BLaER1 (cell line): ENCODE measurements around the gene OR2V2.
A peak's percentile ranks its signal among the peaks of the same experiment; 100 is the strongest.

ENCODE experiments used
- H3K27ac ChIP-seq: shearing (Covaris generic); formaldehyde crosslinking; 2 replicates; pipeline ENCODE4 v1.8.1; 2022
- H3K27me3 ChIP-seq: shearing (Covaris generic); formaldehyde crosslinking; 2 replicates; pipeline ENCODE4 v1.8.1; 2022
- H3K36me3 ChIP-seq: shearing (Covaris generic); formaldehyde crosslinking; 2 replicates; pipeline ENCODE4 v1.8.1; 2022
- H3K4me1 ChIP-seq: shearing (Covaris generic); formaldehyde crosslinking; 2 replicates; pipeline ENCODE4 v1.8.1; 2022
- H3K4me2 ChIP-seq: shearing (Covaris generic); formaldehyde crosslinking; 2 replicates; pipeline ENCODE4 v1.8.1; 2022
- H3K4me3 ChIP-seq: shearing (Covaris generic); formaldehyde crosslinking; 2 replicates; pipeline ENCODE4 v1.8.1; 2022
- H3K9ac ChIP-seq: shearing (Covaris generic); formaldehyde crosslinking; 2 replicates; pipeline ENCODE4 v1.8.1; 2022
- H3K9me3 ChIP-seq: shearing (Covaris generic); formaldehyde crosslinking; 2 replicates; pipeline ENCODE4 v1.8.1; 2022
- H4K20me1 ChIP-seq: shearing (Covaris generic); formaldehyde crosslinking; 2 replicates; pipeline ENCODE4 v1.8.1; 2022
- Cebpa-rat ChIP-seq: shearing (Covaris generic); IDR thresholded peaks from 2 replicates; pipeline ENCODE4 v1.8.1; 2022

OR2V2 gene

DNA sequence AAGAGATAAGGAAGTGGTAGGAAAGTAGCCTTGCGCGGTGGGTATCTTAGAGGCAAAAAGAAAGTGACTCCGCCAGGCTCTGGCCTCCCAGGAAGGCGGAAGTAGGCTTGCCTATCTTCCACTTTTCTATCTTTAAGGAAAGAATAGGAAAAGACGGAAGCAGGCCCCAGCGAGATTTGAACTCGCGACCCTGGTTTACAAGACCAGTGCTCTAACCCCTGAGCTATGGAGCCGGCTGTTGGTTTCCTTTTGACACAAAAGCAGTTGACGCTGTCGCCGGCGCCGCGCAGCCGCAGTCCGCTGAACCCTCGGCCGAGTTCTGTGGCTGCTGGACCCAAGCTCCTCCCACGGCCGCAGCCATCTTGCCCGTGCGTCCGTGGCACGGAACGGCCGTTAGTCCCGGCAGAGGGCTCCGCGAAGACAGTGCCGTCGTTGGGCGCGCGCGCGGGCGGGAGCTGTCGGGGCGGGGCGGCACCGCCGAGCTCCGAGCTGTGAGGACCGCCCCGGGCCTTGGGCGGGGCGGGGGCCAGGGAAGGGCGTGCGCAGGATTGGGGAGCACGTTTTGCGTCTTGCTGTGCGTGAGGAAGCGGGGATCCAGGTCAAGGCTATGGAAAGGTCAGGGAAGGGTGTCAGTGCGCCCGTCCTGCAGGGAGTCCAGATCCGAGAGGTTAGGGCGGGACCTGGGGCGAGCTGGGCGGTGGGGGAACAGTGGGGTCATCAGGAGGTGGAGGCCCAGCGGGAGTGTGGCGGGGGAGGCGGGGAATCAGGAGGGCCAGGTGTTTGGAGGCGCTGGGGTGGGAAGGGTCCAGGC is 44.3 kb downstream of the OR2V2 start:
- H3K9ac ChIP-seq, result peak overlapping the region; percentile 88
- H3K4me1 ChIP-seq, result peaks cover 31% of the 10 kb centered on the region
- H3K27ac ChIP-seq, result peak overlapping the region; percentile 89
- H4K20me1 ChIP-seq, result no peaks in the 10 kb centered on the region
- no peaks in the 10 kb centered on the region for H3K9me3 ChIP-seq
- H3K36me3 ChIP-seq, result peaks cover 13% of the 10 kb centered on the region; the same call in 1 of the 2 replicates
- peak overlapping the region; percentile 87 for H3K4me3 ChIP-seq
- H3K27me3 ChIP-seq, result no peaks in the 10 kb centered on the region
- peak overlapping the region; percentile 99 for H3K4me2 ChIP-seq
- TF ChIP-seq Cebpa-rat, result no peak

DNA sequence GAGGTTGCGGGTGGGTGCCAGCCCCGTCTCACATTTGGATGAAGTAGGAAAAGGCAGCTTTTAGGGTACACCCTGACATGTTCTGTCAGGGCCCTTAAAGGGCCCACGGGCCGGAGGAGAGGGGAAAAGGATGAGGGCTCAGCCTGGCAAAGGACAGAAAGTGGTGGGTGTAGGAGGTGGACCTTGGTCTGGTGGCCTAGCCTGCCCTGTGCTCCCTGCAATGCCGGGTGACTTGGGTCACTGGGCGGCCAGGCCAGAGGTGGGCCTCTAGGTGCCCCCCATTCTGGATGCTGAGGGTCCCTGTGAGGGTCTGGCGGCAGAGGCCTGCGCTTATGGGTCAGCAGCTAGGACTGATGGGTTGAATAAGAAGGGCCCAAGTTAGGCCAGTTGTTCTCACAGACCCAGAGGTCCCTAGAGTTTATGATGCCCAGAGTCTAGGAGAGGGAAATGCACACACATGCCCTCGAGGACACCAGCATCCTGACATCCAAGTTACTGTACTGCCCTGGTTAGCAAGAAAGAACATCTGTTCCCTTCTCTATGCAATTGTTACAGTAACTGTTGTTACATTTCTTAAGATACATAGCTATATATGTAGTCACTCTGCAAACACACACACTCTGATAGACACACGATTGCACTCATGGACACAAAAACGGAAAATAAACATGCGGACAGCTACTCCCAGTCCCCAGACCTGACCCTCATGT is 45.1 kb downstream of the OR2V2 start:
- TF ChIP-seq Cebpa-rat, result no peak
- Histone ChIP-seq H3K4me2 (peak overlapping the region; percentile 99), H3K4me1 (peaks cover 32% of the 10 kb centered on the region), H3K9me3 (no peaks in the 10 kb centered on the region), H3K36me3 (peaks cover 13% of the 10 kb centered on the region; the same call in 1 of the 2 replicates), H4K20me1 (no peaks in the 10 kb centered on the region), H3K27me3 (no peaks in the 10 kb centered on the region), H3K4me3 (peak overlapping the region; percentile 87), H3K9ac (peak overlapping the region; percentile 88), H3K27ac (peak overlapping the region; percentile 89)

DNA sequence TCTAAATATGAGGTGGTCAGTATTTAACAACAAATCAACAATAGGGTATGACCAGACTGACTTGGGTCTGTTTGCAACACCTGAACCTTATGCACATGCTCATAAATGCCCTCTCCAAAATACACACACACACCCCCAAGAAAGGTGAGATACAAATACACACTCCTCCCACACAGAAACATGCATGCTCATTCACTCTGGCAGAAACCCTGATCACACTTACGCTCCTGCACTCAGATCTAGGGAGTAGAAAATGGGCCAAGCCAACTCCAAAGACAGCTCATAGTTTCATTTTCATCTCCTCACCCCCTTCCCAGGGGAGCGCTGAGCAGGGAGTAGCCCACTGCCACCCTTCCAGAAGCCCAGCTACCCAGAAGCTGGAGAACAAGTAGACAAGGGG is 46.3 kb downstream of the OR2V2 start:
- no peak for TF ChIP-seq Cebpa-rat
- Histone ChIP-seq H4K20me1 (no peaks in the 10 kb centered on the region), H3K4me3 (no peak overlapping the region), H3K27me3 (no peaks in the 10 kb centered on the region), H3K4me1 (peaks cover 41% of the 10 kb centered on the region), H3K9ac (no peak overlapping the region), H3K27ac (no peak overlapping the region), H3K4me2 (peak overlapping the region; percentile 99), H3K9me3 (no peaks in the 10 kb centered on the region), H3K36me3 (peaks cover 13% of the 10 kb centered on the region; the same call in 1 of the 2 replicates)

DNA sequence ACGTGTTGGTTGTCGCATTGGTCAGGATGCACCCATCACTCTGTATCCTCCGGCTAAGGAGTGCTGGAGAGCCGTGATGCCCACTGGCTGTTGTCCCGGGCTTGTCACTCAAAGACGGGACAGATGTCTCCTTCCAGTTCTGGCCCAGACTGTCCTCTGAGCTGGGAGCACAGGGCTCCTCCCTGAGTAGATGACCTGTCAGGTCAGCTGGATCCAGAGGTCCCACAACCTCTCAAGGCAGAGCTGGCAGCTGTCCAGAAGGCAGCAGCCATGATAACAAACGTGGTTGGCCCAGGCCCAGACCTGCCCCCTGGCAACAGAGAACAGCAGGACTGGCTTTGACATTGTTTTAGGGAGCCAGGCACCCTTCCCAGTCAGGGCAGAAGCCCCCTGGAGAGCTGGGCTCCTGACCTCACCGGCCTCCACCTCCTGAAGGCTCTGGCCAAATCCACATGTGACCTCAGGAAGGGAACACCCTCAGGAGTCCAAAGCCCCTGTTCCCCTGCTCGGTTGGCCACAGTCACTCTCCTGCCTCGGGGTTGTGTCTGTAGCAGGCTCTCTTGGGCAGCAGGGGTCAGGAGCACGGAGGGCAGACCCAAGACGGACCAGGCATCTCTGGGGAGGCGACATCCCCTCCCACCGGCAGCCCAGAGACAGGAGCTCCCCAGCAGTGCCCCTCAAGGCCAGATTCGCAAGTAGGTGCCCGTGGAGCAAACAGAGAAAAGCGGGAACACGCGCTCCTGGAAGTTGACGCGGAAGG is 47.3 kb downstream of the OR2V2 start:
- H4K20me1 ChIP-seq, result no peaks in the 10 kb centered on the region
- H3K27ac ChIP-seq, result no peak overlapping the region
- H3K9ac ChIP-seq, result no peak overlapping the region
- no peaks in the 10 kb centered on the region for H3K9me3 ChIP-seq
- H3K4me3 ChIP-seq, result no peak overlapping the region
- no peak overlapping the region for H3K4me2 ChIP-seq
- H3K36me3 ChIP-seq, result peaks cover 13% of the 10 kb centered on the region; the same call in 1 of the 2 replicates
- H3K27me3 ChIP-seq, result 0 out of 2 replicates have a peak, but pooled peaks cover 2% of the 10 kb centered on the region
- peaks cover 49% of the 10 kb centered on the region for H3K4me1 ChIP-seq
- TF ChIP-seq Cebpa-rat, result no peak

DNA sequence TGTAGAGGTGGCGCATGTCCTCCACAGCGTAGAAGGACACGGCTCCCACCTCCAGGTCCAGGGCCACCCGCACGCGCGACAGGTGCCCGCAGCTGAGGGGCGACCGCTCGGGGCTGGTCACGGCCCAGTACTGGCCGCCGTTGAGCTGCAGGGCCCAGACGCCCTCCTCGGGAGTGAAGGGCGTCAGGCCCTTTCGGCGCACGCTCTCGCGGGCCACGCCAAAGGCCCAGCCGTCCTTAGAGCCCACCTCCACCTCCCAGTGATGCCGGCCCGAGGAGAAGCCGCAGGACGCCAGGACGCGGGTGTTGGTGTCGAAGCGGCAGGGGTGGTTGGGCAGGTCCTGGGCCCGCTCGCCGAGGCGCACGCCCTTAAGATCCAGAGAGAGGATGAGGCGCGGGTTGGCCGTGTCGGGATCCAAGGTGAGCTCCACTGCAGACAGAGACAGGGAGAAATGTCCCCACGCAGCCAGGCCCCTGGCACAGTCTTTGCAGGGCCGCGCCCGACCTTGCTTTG is 47.9 kb downstream of the OR2V2 start:
- Histone ChIP-seq H3K27ac (no peak overlapping the region), H3K36me3 (peaks cover 13% of the 10 kb centered on the region; the same call in 1 of the 2 replicates), H4K20me1 (no peaks in the 10 kb centered on the region), H3K9me3 (no peaks in the 10 kb centered on the region), H3K27me3 (0 out of 2 replicates have a peak, but pooled peaks cover 3% of the 10 kb centered on the region), H3K4me2 (no peak overlapping the region), H3K4me1 (peaks cover 49% of the 10 kb centered on the region), H3K4me3 (no peak overlapping the region), H3K9ac (no peak overlapping the region)
- TF ChIP-seq Cebpa-rat, result no peak

DNA sequence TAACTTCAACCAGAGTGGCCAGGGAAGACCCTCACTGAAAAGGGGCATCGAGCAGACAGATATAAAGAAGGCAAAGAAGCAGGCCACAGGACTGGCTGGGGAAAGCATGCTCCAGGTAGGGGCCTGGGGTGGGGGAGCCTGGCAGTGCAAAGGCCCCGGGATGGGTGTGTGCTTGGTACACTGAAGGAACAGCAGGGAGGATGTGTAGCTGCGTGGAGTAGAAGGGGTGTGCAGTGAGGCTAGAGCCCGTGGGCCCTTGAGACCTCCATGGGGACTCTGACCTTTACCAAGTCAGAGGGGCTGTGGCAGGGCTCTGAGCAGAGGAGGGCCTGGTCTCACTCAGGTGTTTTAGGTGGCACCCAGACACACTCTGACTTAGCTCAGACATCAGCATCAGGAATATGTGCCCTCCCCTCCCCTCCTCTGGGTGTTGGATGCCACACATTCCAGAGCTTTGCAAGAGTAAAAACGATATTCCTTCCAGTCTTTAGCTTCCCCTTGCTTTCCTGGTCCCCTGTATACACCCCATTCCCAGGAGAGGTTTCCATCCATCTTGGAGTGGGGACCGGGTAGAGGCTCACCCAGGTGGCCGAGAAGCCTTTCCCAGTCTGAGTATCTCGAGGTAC is 50.1 kb downstream of the OR2V2 start:
- Histone ChIP-seq H3K27me3 (peaks cover 21% of the 10 kb centered on the region), H4K20me1 (no peaks in the 10 kb centered on the region), H3K27ac (no peak overlapping the region), H3K4me1 (peaks cover 46% of the 10 kb centered on the region), H3K36me3 (peaks cover 13% of the 10 kb centered on the region; the same call in 1 of the 2 replicates), H3K9ac (no peak overlapping the region), H3K4me2 (peak overlapping the region; percentile 48), H3K4me3 (no peak overlapping the region), H3K9me3 (no peaks in the 10 kb centered on the region)
- no peak for TF ChIP-seq Cebpa-rat

DNA sequence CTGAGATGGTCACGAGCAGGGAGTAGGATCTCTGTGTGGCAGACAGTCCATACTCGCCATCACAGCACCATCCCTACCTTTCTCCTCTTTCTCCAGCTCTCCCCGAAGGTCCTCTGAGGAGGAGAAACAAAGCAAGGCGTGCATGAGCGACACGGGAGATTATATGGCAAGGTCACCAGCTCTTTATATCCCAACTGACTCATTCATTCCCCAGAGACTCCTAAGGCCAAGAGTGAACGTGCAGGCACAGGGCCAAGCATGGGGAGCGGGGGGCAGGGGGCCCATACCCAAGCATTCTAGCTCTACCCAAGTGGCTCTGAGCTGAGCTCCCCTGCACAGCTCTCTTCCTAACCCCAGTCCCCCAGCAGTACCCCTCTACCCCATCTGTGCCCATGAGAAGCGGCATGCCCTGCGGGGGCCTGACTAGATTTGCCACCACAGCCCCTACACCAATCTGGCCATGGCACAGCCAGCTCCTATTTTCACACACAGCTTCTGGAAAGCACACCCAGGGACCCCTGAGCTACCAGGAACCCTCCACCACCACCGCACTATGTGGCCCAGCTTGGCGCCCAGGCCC is 50.8 kb downstream of the OR2V2 start:
- Histone ChIP-seq H3K4me2 (peak overlapping the region; percentile 48), H3K36me3 (peaks cover 13% of the 10 kb centered on the region; the same call in 1 of the 2 replicates), H3K9me3 (no peaks in the 10 kb centered on the region), H3K27ac (no peak overlapping the region), H3K4me1 (peaks cover 38% of the 10 kb centered on the region), H4K20me1 (no peaks in the 10 kb centered on the region), H3K27me3 (peaks cover 29% of the 10 kb centered on the region), H3K4me3 (no peak overlapping the region), H3K9ac (no peak overlapping the region)
- TF ChIP-seq Cebpa-rat, result no peak

DNA sequence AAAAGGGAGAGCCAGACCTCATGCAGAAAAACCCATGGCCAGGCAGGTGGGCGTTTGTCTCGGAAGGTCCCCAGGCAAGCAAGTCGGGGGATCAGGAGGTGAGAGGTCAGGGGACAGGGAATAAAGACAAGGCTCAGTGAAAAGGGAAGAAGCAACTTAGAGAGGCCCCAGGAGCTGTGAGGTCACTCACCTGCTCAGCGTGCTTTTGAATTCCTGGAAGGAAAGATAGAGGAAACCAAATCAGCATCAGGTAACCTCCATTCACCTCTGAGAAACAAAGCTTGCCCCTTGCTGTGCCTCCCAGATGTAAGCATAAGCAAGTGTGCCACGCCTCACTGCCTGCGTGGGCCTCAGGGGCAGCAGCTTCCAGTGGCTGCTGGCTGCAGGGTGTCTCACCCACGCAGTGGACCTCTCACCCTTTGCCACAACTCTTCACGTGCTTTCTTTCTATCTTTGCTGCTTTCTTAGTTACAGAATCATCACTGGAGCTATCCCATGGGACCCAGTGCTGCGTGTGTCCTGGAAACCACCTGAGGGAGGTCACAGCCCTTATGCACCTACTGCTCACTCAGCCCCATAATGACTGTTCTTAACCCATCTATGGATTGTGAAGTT is 51.6 kb downstream of the OR2V2 start:
- Histone ChIP-seq H3K27ac (no peak overlapping the region), H3K4me3 (no peak overlapping the region), H3K36me3 (peaks cover 13% of the 10 kb centered on the region; the same call in 1 of the 2 replicates), H4K20me1 (peaks cover 8% of the 10 kb centered on the region; the same call in 1 of the 2 replicates), H3K4me2 (peak overlapping the region; percentile 48), H3K27me3 (peaks cover 37% of the 10 kb centered on the region), H3K9ac (no peak overlapping the region), H3K4me1 (peaks cover 30% of the 10 kb centered on the region), H3K9me3 (no peaks in the 10 kb centered on the region)
- TF ChIP-seq Cebpa-rat, result no peak
